Liver (tissue), 9 donors: ENCODE results near the gene LOX. TPM values are rescaled to one million over a fixed set of nuclear protein-coding genes. Genes with fewer than 3 reads are reported as not detected.

Source experiments
- DNase-seq: peaks from one replicate; pipeline ENCODE4 v3.0.0-alpha.2; 2017; ENCODE audit warnings: low spot score
- H3K27ac ChIP-seq, 2 donors: one replicate each; pipeline ENCODE4 v1.7.0; 2013; ENCODE audit warnings: inconsistent platforms in 2 of 2, low read length in 2 of 2, control low read depth in 1 of 2, low read depth in 1 of 2, mild to moderate bottlenecking in 1 of 2
- H3K27me3 ChIP-seq, 4 donors: one replicate each; pipeline versions ENCODE4 v1.6.1 to v1.7.0; 2013; ENCODE audit warnings: low read length in 3 of 4, inconsistent platforms in 1 of 4, mild to moderate bottlenecking in 1 of 4, moderate library complexity in 1 of 4; ENCODE audit not compliant: control insufficient read depth in 4 of 4, insufficient read depth in 4 of 4
- H3K36me3 ChIP-seq, 4 donors: one replicate each; pipeline versions ENCODE4 v1.6.1 to v1.7.0; 2013; ENCODE audit warnings: low read length in 3 of 4, mild to moderate bottlenecking in 3 of 4, low read depth in 1 of 4, moderate library complexity in 1 of 4; ENCODE audit not compliant: control insufficient read depth in 4 of 4, insufficient read depth in 3 of 4
- H3K4me1 ChIP-seq, 4 donors: one replicate each; pipeline versions ENCODE4 v1.6.1 to v1.7.0; 2013; ENCODE audit warnings: low read length in 3 of 4, mild to moderate bottlenecking in 3 of 4, moderate library complexity in 1 of 4; ENCODE audit not compliant: control insufficient read depth in 4 of 4, insufficient read depth in 4 of 4
- H3K4me3 ChIP-seq, 3 donors: one replicate each; pipeline versions ENCODE4 v1.6.1 to v1.7.0; 2013; ENCODE audit warnings: low read length in 3 of 3, control low read depth in 1 of 3, low read depth in 1 of 3, mild to moderate bottlenecking in 1 of 3
- H3K9ac ChIP-seq, 2 donors: one replicate each; pipeline ENCODE4 v1.7.0; 2013; ENCODE audit warnings: low read length in 2 of 2, mild to moderate bottlenecking in 2 of 2, moderate library complexity in 2 of 2, control low read depth in 1 of 2, low read depth in 1 of 2
- H3K9me3 ChIP-seq, 4 donors: one replicate each; pipeline versions ENCODE4 v1.6.1 to v1.7.0; 2013; ENCODE audit warnings: low read length in 3 of 4; ENCODE audit not compliant: control insufficient read depth in 4 of 4
- EGR1 ChIP-seq, 2 donors: IDR thresholded peaks; 2 replicates each; pipeline ENCODE4 v1.6.1; 2016 to 2018; ENCODE audit warnings: antibody characterized with exemption in 2 of 2, low read depth in 2 of 2
- FOXA1 ChIP-seq: IDR thresholded peaks from 2 replicates; pipeline ENCODE4 v1.6.1; 2016; ENCODE audit warnings: antibody characterized with exemption
- FOXA2 ChIP-seq: IDR thresholded peaks from 2 replicates; pipeline ENCODE4 v1.6.1; 2016; ENCODE audit warnings: antibody characterized with exemption
- GABPA ChIP-seq, 2 donors: IDR thresholded peaks in 1 of 2; conservative IDR thresholded peaks in 1 of 2; 2 replicates each; pipeline ENCODE4 v1.6.1; 2016; ENCODE audit warnings: antibody characterized with exemption in 2 of 2, mild to moderate bottlenecking in 1 of 2, moderate library complexity in 1 of 2
- HNF4A ChIP-seq, 2 donors: conservative IDR thresholded peaks; 2 replicates each; pipeline ENCODE4 v1.6.1; 2016; ENCODE audit warnings: antibody characterized with exemption in 2 of 2, mild to moderate bottlenecking in 2 of 2
- HNF4G ChIP-seq: IDR thresholded peaks from 2 replicates; pipeline ENCODE4 v1.6.1; 2016; ENCODE audit warnings: antibody characterized with exemption
- JUND ChIP-seq, 2 donors: IDR thresholded peaks; 2 replicates each; pipeline ENCODE4 v1.6.1; 2016; ENCODE audit warnings: antibody characterized with exemption in 2 of 2
- MAX ChIP-seq: IDR thresholded peaks from 2 replicates; pipeline ENCODE4 v1.6.1; 2016; ENCODE audit warnings: antibody characterized with exemption
- NR2F2 ChIP-seq: IDR thresholded peaks from 2 replicates; pipeline ENCODE4 v1.6.1; 2016; ENCODE audit warnings: antibody characterized with exemption
- RAD21 ChIP-seq, 2 donors: IDR thresholded peaks; 2 replicates each; pipeline ENCODE4 v1.6.1; 2016; ENCODE audit warnings: antibody characterized with exemption in 2 of 2, mild to moderate bottlenecking in 2 of 2
- RXRA ChIP-seq, 2 donors: IDR thresholded peaks; 2 replicates each; pipeline ENCODE4 v1.6.1; 2017 to 2018; ENCODE audit warnings: antibody characterized with exemption in 2 of 2, mild to moderate bottlenecking in 1 of 2
- SP1 ChIP-seq: IDR thresholded peaks from 2 replicates; pipeline ENCODE4 v1.6.1; 2018; ENCODE audit warnings: antibody characterized with exemption, mild to moderate bottlenecking
- TAF1 ChIP-seq: conservative IDR thresholded peaks from 2 replicates; pipeline ENCODE4 v1.6.1; 2016; ENCODE audit warnings: antibody characterized with exemption, mild to moderate bottlenecking
- YY1 ChIP-seq: IDR thresholded peaks from 2 replicates; pipeline ENCODE4 v1.6.1; 2016; ENCODE audit warnings: antibody characterized with exemption, mild to moderate bottlenecking
- WGBS: extraction: QIAGEN DNeasy Blood & Tissue Kit; methylation state at CpG from one replicate; pipeline ENCODE4 v1.1.7; 2013; 5-methylcytosine and 5-hydroxymethylcytosine counted together
- polyA plus RNA-seq, 2 donors: library from polyadenylated mRNA; stranded (reverse) in 1 of 2; unstranded in 1 of 2; fragments of 200-250 nt in 1 of 2; fragments of >200 nt in 1 of 2; fragmentation: Nextera tagmentation in 1 of 2; extraction: Ambion mirVana in 1 of 2; gene quantifications; one replicate each; pipeline versions ENCODE4 v1.2.1 to v1.2.3, GENCODE V29; 2013 to 2015
- total RNA-seq, 2 donors: library from RNA; depleted of rRNA; stranded (reverse); fragments of >200 nt; gene quantifications; one replicate each; pipeline ENCODE4 v1.2.3, GENCODE V29; 2014
- TF ChIP-seq, protein P1 (sequence below): IDR thresholded peaks from 2 replicates; pipeline ENCODE4 v1.6.1; 2016; ENCODE audit warnings: antibody characterized with exemption
- TF ChIP-seq, protein P2 (sequence below): fragments of 150-350 bp; IDR thresholded peaks from 2 replicates; pipeline ENCODE4 v1.5.1; 2017; ENCODE audit warnings: improper control_type of control experiment, low read depth, low read length; ENCODE audit not compliant: missing input control
- TF ChIP-seq, protein P3 (sequence below): IDR thresholded peaks from 2 replicates; pipeline ENCODE4 v1.6.1; 2016; ENCODE audit warnings: antibody characterized with exemption
- TF ChIP-seq, protein P4 (sequence below): IDR thresholded peaks from 2 replicates; pipeline ENCODE4 v1.6.1; 2016; ENCODE audit warnings: antibody characterized with exemption, mild to moderate bottlenecking
- donor health status: healthy.
- donor health status: healthy.
- donor health status: healthy.
- donor health status: healthy.
- donor health status: healthy.

LOX gene
- total and polyA plus RNA-seq, 4 donors, result 0.42 to 2.2 (median 0.92) TPM

- Histone ChIP-seq H3K27me3 (no peaks in the 10 kb centered on the region), H3K9ac (no peak overlapping the region), H3K27ac (no peak overlapping the region), H3K9me3 (no peaks in the 10 kb centered on the region), H3K36me3 (no peaks in the 10 kb centered on the region), H3K4me3 (no peak overlapping the region), H3K4me1 (no peaks in the 10 kb centered on the region)
- no peak for DNase-seq
- WGBS, result 85% methylated on average over 1 of the region's 1 CpG
- TF ChIP-seq NR2F2, result no peak
- TF ChIP-seq SP1, result no peak
- no peak for TF ChIP-seq YY1
- no peak for TF ChIP-seq FOXA1
- no peak for TF ChIP-seq GABPA (IDR thresholded peaks at IDR 0.05 in 1 of 2, conservative IDR thresholded peaks at IDR 0.05 in 1 of 2)
- no peak for TF ChIP-seq RAD21 (IDR thresholded peaks at IDR 0.05)
- no peak for TF ChIP-seq TAF1
- TF ChIP-seq MAX, result no peak
- no peak for TF ChIP-seq FOXA2
- TF ChIP-seq, protein P1, sequence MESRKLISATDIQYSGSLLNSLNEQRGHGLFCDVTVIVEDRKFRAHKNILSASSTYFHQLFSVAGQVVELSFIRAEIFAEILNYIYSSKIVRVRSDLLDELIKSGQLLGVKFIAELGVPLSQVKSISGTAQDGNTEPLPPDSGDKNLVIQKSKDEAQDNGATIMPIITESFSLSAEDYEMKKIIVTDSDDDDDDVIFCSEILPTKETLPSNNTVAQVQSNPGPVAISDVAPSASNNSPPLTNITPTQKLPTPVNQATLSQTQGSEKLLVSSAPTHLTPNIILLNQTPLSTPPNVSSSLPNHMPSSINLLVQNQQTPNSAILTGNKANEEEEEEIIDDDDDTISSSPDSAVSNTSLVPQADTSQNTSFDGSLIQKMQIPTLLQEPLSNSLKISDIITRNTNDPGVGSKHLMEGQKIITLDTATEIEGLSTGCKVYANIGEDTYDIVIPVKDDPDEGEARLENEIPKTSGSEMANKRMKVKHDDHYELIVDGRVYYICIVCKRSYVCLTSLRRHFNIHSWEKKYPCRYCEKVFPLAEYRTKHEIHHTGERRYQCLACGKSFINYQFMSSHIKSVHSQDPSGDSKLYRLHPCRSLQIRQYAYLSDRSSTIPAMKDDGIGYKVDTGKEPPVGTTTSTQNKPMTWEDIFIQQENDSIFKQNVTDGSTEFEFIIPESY, result no peak
- TF ChIP-seq, protein P2, sequence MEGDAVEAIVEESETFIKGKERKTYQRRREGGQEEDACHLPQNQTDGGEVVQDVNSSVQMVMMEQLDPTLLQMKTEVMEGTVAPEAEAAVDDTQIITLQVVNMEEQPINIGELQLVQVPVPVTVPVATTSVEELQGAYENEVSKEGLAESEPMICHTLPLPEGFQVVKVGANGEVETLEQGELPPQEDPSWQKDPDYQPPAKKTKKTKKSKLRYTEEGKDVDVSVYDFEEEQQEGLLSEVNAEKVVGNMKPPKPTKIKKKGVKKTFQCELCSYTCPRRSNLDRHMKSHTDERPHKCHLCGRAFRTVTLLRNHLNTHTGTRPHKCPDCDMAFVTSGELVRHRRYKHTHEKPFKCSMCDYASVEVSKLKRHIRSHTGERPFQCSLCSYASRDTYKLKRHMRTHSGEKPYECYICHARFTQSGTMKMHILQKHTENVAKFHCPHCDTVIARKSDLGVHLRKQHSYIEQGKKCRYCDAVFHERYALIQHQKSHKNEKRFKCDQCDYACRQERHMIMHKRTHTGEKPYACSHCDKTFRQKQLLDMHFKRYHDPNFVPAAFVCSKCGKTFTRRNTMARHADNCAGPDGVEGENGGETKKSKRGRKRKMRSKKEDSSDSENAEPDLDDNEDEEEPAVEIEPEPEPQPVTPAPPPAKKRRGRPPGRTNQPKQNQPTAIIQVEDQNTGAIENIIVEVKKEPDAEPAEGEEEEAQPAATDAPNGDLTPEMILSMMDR, result no peak
These were observed 15.9 kb downstream of the LOX start for GRCh38 chr5:122062205-122062604.

- DNase-seq, result no peak
- Histone ChIP-seq H3K27me3 (no peaks in the 10 kb centered on the region), H3K27ac (no peak overlapping the region), H3K9ac (no peak overlapping the region), H3K36me3 (no peaks in the 10 kb centered on the region), H3K4me1 (no peaks in the 10 kb centered on the region), H3K9me3 (no peaks in the 10 kb centered on the region), H3K4me3 (no peak overlapping the region)
- TF ChIP-seq HNF4A (conservative IDR thresholded peaks at IDR 0.05) (no peak), YY1 (no peak), RAD21 (IDR thresholded peaks at IDR 0.05) (no peak), FOXA1 (no peak), RXRA (IDR thresholded peaks at IDR 0.05) (no peak), GABPA (IDR thresholded peaks at IDR 0.05 in 1 of 2, conservative IDR thresholded peaks at IDR 0.05 in 1 of 2) (no peak), MAX (no peak), TAF1 (no peak), HNF4G (no peak), SP1 (no peak), NR2F2 (no peak), JUND (IDR thresholded peaks at IDR 0.05) (no peak), FOXA2 (no peak), EGR1 (IDR thresholded peaks at IDR 0.05; ENCODE audit: low read depth in 2 of 2) (no peak)
- TF ChIP-seq, protein P1, result no peak
- TF ChIP-seq, protein P3, sequence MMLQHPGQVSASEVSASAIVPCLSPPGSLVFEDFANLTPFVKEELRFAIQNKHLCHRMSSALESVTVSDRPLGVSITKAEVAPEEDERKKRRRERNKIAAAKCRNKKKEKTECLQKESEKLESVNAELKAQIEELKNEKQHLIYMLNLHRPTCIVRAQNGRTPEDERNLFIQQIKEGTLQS, result no peak
- TF ChIP-seq, protein P2, result no peak
- TF ChIP-seq, protein P4, sequence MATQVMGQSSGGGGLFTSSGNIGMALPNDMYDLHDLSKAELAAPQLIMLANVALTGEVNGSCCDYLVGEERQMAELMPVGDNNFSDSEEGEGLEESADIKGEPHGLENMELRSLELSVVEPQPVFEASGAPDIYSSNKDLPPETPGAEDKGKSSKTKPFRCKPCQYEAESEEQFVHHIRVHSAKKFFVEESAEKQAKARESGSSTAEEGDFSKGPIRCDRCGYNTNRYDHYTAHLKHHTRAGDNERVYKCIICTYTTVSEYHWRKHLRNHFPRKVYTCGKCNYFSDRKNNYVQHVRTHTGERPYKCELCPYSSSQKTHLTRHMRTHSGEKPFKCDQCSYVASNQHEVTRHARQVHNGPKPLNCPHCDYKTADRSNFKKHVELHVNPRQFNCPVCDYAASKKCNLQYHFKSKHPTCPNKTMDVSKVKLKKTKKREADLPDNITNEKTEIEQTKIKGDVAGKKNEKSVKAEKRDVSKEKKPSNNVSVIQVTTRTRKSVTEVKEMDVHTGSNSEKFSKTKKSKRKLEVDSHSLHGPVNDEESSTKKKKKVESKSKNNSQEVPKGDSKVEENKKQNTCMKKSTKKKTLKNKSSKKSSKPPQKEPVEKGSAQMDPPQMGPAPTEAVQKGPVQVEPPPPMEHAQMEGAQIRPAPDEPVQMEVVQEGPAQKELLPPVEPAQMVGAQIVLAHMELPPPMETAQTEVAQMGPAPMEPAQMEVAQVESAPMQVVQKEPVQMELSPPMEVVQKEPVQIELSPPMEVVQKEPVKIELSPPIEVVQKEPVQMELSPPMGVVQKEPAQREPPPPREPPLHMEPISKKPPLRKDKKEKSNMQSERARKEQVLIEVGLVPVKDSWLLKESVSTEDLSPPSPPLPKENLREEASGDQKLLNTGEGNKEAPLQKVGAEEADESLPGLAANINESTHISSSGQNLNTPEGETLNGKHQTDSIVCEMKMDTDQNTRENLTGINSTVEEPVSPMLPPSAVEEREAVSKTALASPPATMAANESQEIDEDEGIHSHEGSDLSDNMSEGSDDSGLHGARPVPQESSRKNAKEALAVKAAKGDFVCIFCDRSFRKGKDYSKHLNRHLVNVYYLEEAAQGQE, result no peak
These were observed 21.1 kb downstream of the LOX start for GRCh38 chr5:122056913-122057312.
